IMR-90 (cell line): ENCODE data around the gene ADARB2. TPM values are rescaled to one million over a fixed set of nuclear protein-coding genes. Genes with fewer than 3 reads are reported as not detected.

Source experiments
- ATAC-seq: fragments of 200-7000 bp; cut with Tn5 transposase; 2 replicates; pipeline ENCODE4 v1.9.1; 2020; ENCODE audit warnings: low read depth, mild to moderate bottlenecking, moderate library complexity
- BruUV-seq: library from RNA; stranded (reverse); fragments of 400-500 nt; replicated peaks from 2 replicates; lab custom pipeline; 2021; lab: Mats Ljungman, UMichigan
- CTCF ChIA-PET: fragments of 300-600 bp; formaldehyde crosslinking; extraction: SDS; loops from one replicate; lab custom pipeline; 2021; ENCODE audit warnings: antibody characterized with exemption; lab: Yijun Ruan, JAX
- POLR2A ChIA-PET: fragments of 300-600 bp; sonication (Branson Sonifier 250); formaldehyde crosslinking; loops from one replicate; lab custom pipeline; 2022; ENCODE audit warnings: antibody characterized with exemption; ENCODE audit not compliant: unreplicated experiment; lab: Charles Lee
- DNase-seq: peaks from one replicate; pipeline ENCODE4 v3.0.0; 2013
- H2AFZ ChIP-seq: replicated peaks from 2 replicates; pipeline ENCODE3; 2013; ENCODE audit warnings: low read length, mild to moderate bottlenecking; ENCODE audit not compliant: poor library complexity
- H2AK5ac ChIP-seq: 2 replicates; pipeline ENCODE4 v1.6.1; 2013; ENCODE audit warnings: low read depth, low read length, inconsistent platforms
- H2AK9ac ChIP-seq: replicated peaks from 2 replicates; pipeline ENCODE3; 2013; ENCODE audit warnings: mild to moderate bottlenecking, low read depth, low read length, moderate library complexity; ENCODE audit not compliant: poor library complexity
- H2BK120ac ChIP-seq: 2 replicates; pipeline ENCODE4 v1.6.1; 2013; ENCODE audit warnings: low read depth, low read length, inconsistent platforms
- H2BK15ac ChIP-seq: 3 replicates; pipeline ENCODE4 v1.6.1; 2013; ENCODE audit warnings: low read depth, low read length, inconsistent platforms
- H2BK20ac ChIP-seq: 2 replicates; pipeline ENCODE4 v1.6.1; 2013; ENCODE audit warnings: low read depth, mild to moderate bottlenecking, inconsistent platforms, low read length, moderate library complexity
- H2BK5ac ChIP-seq: 2 replicates; pipeline ENCODE4 v1.6.1; 2013; ENCODE audit warnings: mild to moderate bottlenecking, low read depth, low read length, inconsistent platforms; ENCODE audit not compliant: poor library complexity, severe bottlenecking
- H3K14ac ChIP-seq: replicated peaks from 2 replicates; pipeline ENCODE4 v1.6.1; 2013; ENCODE audit warnings: low read depth, low read length, inconsistent platforms
- H3K18ac ChIP-seq: 2 replicates; pipeline ENCODE4 v1.6.1; 2013; ENCODE audit warnings: low read depth, low read length, control low read depth
- H3K23ac ChIP-seq: 2 replicates; pipeline ENCODE4 v1.6.1; 2013; ENCODE audit warnings: low read depth, low read length, inconsistent platforms
- H3K27ac ChIP-seq: 2 replicates; pipeline ENCODE4 v1.5.1; 2013; ENCODE audit warnings: mild to moderate bottlenecking, control low read depth, low read length; ENCODE audit not compliant: insufficient read depth
- H3K27me3 ChIP-seq: 2 replicates; pipeline ENCODE4 v1.6.1; 2013; ENCODE audit warnings: low read length; ENCODE audit not compliant: control insufficient read depth, insufficient read depth
- H3K36me3 ChIP-seq: 2 replicates; pipeline ENCODE4 v1.6.1; 2013; ENCODE audit warnings: low read length, mixed read lengths; ENCODE audit not compliant: control insufficient read depth, insufficient read depth
- H3K4ac ChIP-seq: 2 replicates; pipeline ENCODE4 v1.6.1; 2013; ENCODE audit warnings: low read depth, low read length, inconsistent platforms
- H3K4me1 ChIP-seq: 2 replicates; pipeline ENCODE4 v1.6.1; 2013; ENCODE audit warnings: low read length, mixed read lengths; ENCODE audit not compliant: control insufficient read depth, insufficient read depth
- H3K4me2 ChIP-seq: 2 replicates; pipeline ENCODE4 v1.6.1; 2013; ENCODE audit warnings: low read depth, mild to moderate bottlenecking, control low read depth, low read length, moderate library complexity
- H3K4me3 ChIP-seq: 2 replicates; pipeline ENCODE4 v1.5.1; 2013; ENCODE audit warnings: low read depth, mild to moderate bottlenecking, control low read depth, low read length, moderate library complexity; ENCODE audit not compliant: insufficient read depth
- H3K56ac ChIP-seq: 2 replicates; pipeline ENCODE4 v1.6.1; 2013; ENCODE audit warnings: low read length, inconsistent platforms; ENCODE audit not compliant: insufficient read depth; ENCODE audit errors: extremely low read depth
- H3K79me1 ChIP-seq, 2 experiments: 2 replicates each; pipeline ENCODE4 v1.6.1; 2013; ENCODE audit warnings: low read length in 2 of 2, inconsistent platforms in 1 of 2, low read depth in 1 of 2
- H3K9ac ChIP-seq: 2 replicates; pipeline ENCODE4 v1.6.1; 2013; ENCODE audit warnings: low read depth, low read length, control low read depth
- H3K9me1 ChIP-seq: 2 replicates; pipeline ENCODE4 v1.6.1; 2013; ENCODE audit warnings: low read length, inconsistent platforms; ENCODE audit not compliant: insufficient read depth
- H3K9me3 ChIP-seq: 2 replicates; pipeline ENCODE4 v1.6.1; 2013; ENCODE audit warnings: low read length; ENCODE audit not compliant: control insufficient read depth, insufficient read depth
- H4K20me1 ChIP-seq: 2 replicates; pipeline ENCODE4 v1.6.1; 2013; ENCODE audit warnings: low read length, inconsistent platforms; ENCODE audit not compliant: insufficient read depth
- H4K5ac ChIP-seq: 2 replicates; pipeline ENCODE4 v1.6.1; 2013; ENCODE audit warnings: mild to moderate bottlenecking, low read depth, low read length, control low read depth
- H4K8ac ChIP-seq, 2 experiments: 2 replicates each; pipeline ENCODE4 v1.6.1; 2013; ENCODE audit warnings: low read depth in 2 of 2, low read length in 2 of 2, control low read depth in 1 of 2, inconsistent platforms in 1 of 2
- H4K91ac ChIP-seq: 2 replicates; pipeline ENCODE4 v1.6.1; 2013; ENCODE audit warnings: low read depth, low read length, inconsistent platforms; ENCODE audit not compliant: insufficient read depth
- BHLHE40 ChIP-seq: fragments of 150-350 bp; IDR thresholded peaks from 2 replicates; pipeline ENCODE4 v1.6.1; 2016; ENCODE audit warnings: mild to moderate bottlenecking, low read depth, low read length
- CEBPB ChIP-seq: IDR thresholded peaks from 2 replicates; pipeline ENCODE4 v1.6.1; 2012; ENCODE audit warnings: low read depth, low read length, improper control_type of control experiment
- CHD1 ChIP-seq: IDR thresholded peaks from 2 replicates; pipeline ENCODE4 v1.6.1; 2012; ENCODE audit warnings: low read depth, low read length, improper control_type of control experiment
- MAFK ChIP-seq: IDR thresholded peaks from 2 replicates; pipeline ENCODE4 v1.6.1; 2012; ENCODE audit warnings: low read depth, low read length, improper control_type of control experiment
- MXI1 ChIP-seq: IDR thresholded peaks from 2 replicates; pipeline ENCODE4 v1.6.1; 2012; ENCODE audit warnings: low read depth, mild to moderate bottlenecking, low read length, moderate library complexity, borderline replicate concordance
- NFE2L2 ChIP-seq: fragments of 150-350 bp; IDR thresholded peaks from 2 replicates; pipeline ENCODE4 v1.6.1; 2016; ENCODE audit warnings: low read depth, mild to moderate bottlenecking, low read length
- POLR2A ChIP-seq: IDR thresholded peaks from 2 replicates; pipeline ENCODE4 v1.6.1; 2012; ENCODE audit warnings: mild to moderate bottlenecking, low read depth, low read length
- RAD21 ChIP-seq: IDR thresholded peaks from 2 replicates; pipeline ENCODE4 v1.6.1; 2012; ENCODE audit warnings: low read length, improper control_type of control experiment
- RCOR1 ChIP-seq: IDR thresholded peaks from 2 replicates; pipeline ENCODE4 v1.6.1; 2012; ENCODE audit warnings: mild to moderate bottlenecking, low read length, improper control_type of control experiment; ENCODE audit not compliant: insufficient replicate concordance
- SMC3 ChIP-seq: fragments of 150-350 bp; IDR thresholded peaks from 2 replicates; pipeline ENCODE4 v1.6.1; 2016; ENCODE audit warnings: low read depth, mild to moderate bottlenecking, antibody characterized with exemption, low read length, moderate library complexity
- WGBS, 2 experiments: methylation state at CpG; one replicate each; pipeline versions ENCODE4 v1.1.5 to v1.1.7; 2013; ENCODE audit warnings: missing lambda C conversion rate in 2 of 2; ENCODE audit not compliant: insufficient read length in 1 of 2; ENCODE audit errors: extremely low coverage in 2 of 2; 5-methylcytosine and 5-hydroxymethylcytosine counted together
- dilution Hi-C: fragments of 300-500 bp; cut with HindIII; formaldehyde crosslinking; loops from one replicate; pipeline ENCODE4 v1.14.3; 2018; ENCODE audit warnings: low sequenced_read_pairs; ENCODE audit not compliant: unreplicated experiment
- in situ Hi-C: fragments of 300-500 bp; cut with MboI; formaldehyde crosslinking; loops from 3 replicates; pipeline ENCODE4 v1.14.3; 2019; ENCODE audit warnings: low sequenced_read_pairs, inconsistent platforms, mixed read lengths
- intact Hi-C: fragments of 100-400 bp; cut with micrococcal nuclease; formaldehyde crosslinking; loops from 2 replicates; pipeline ENCODE4 v1.10.0; 2022
- polyA plus RNA-seq, 3 experiments: library from polyadenylated mRNA; depleted of rRNA; stranded (reverse); fragments of >200 nt; gene quantifications; 2 replicates each; pipeline ENCODE4 v1.2.3, GENCODE V29; 2012; ENCODE audit warnings: low replicate concordance in 1 of 3
- total RNA-seq: library from RNA; depleted of rRNA; stranded (reverse); fragments of >200 nt; gene quantifications from 2 replicates; pipeline ENCODE4 v1.2.3, GENCODE V29; 2012
- TF ChIP-seq, protein P1 (sequence below): fragments of 150-350 bp; IDR thresholded peaks from 2 replicates; pipeline ENCODE4 v1.6.1; 2016; ENCODE audit warnings: low read depth, mild to moderate bottlenecking, low read length, moderate library complexity, borderline replicate concordance

ADARB2 gene
- total and polyA plus RNA-seq, 2 of the 4 experiments (the other 2 are of a cell fraction): not detected

GRCh38 chr10:1661416-1661815 is 75.9 kb downstream of the ADARB2 start:
- in situ Hi-C loops (no loop called here), dilution Hi-C loops (no loop called here), intact Hi-C loops (no loop called here)
- Histone ChIP-seq H4K8ac (no peak overlapping the region), H3K14ac (no peak overlapping the region), H3K9me3 (peaks cover 51% of the 10 kb centered on the region), H3K18ac (no peak overlapping the region), H2BK120ac (no peak overlapping the region), H3K27me3 (no peaks in the 10 kb centered on the region), H3K23ac (no peak overlapping the region), H4K20me1 (no peaks in the 10 kb centered on the region), H4K5ac (no peak overlapping the region), H2BK20ac (no peak overlapping the region), H2BK15ac (no peak overlapping the region), H3K4me3 (no peak overlapping the region), H2AK9ac (no peak overlapping the region), H3K4ac (no peak overlapping the region), H3K56ac (no peak overlapping the region), H2AK5ac (no peak overlapping the region), H3K9me1 (no peaks in the 10 kb centered on the region), H3K4me2 (no peak overlapping the region), H4K91ac (no peak overlapping the region), H3K4me1 (no peaks in the 10 kb centered on the region), H3K36me3 (no peaks in the 10 kb centered on the region), H3K79me1 (no peaks in the 10 kb centered on the region), H2BK5ac (no peak overlapping the region), H3K9ac (no peak overlapping the region), H3K27ac (no peak overlapping the region), H2AFZ (no peak overlapping the region)
- BruUV-seq: no TSS peak
- ChIA-PET CTCF (no interaction called here), POLR2A (no interaction called here)
- DNase-seq (no peak), ATAC-seq (no peak)
- no CpG with 5 or more reads among the region's 3 CpGs for WGBS, 2 experiments
- TF ChIP-seq SMC3 (no peak), MAFK (no peak), NFE2L2 (no peak), BHLHE40 (no peak), RAD21 (no peak), CHD1 (no peak), RCOR1 (no peak), POLR2A (no peak), CEBPB (no peak), MXI1 (no peak)
- TF ChIP-seq, protein P1, sequence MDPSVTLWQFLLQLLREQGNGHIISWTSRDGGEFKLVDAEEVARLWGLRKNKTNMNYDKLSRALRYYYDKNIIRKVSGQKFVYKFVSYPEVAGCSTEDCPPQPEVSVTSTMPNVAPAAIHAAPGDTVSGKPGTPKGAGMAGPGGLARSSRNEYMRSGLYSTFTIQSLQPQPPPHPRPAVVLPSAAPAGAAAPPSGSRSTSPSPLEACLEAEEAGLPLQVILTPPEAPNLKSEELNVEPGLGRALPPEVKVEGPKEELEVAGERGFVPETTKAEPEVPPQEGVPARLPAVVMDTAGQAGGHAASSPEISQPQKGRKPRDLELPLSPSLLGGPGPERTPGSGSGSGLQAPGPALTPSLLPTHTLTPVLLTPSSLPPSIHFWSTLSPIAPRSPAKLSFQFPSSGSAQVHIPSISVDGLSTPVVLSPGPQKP: no peak
